T-helper 17 cell (primary cell): ENCODE results near the gene CSNK1G1. TPM values are rescaled to one million over a fixed set of nuclear protein-coding genes. Genes with fewer than 3 reads are reported as not detected.

Source experiments
- ATAC-seq: fragments of 150-1000 bp; cut with Tn5 transposase; 2 replicates; pipeline ENCODE4 v1.10.0; 2021; ENCODE audit warnings: mild to moderate bottlenecking, moderate library complexity
- DNase-seq, 3 donors: peaks; one replicate each; pipeline versions ENCODE4 v3.0.0 to v3.0.0-alpha.2; 2020 to 2021
- H3K9me3 ChIP-seq: one replicate; pipeline ENCODE4 v1.7.0; 2013; ENCODE audit warnings: low read length, mild to moderate bottlenecking; ENCODE audit not compliant: control insufficient read depth, poor library complexity, severe bottlenecking
- H3K27ac Mint-ChIP-seq: one replicate; pipeline ENCODE4 v1.8.0; 2022; ENCODE audit warnings: mild to moderate bottlenecking, moderate library complexity, mixed read lengths
- H3K27me3 Mint-ChIP-seq: one replicate; pipeline ENCODE4 v1.8.0; 2022; ENCODE audit warnings: mixed read lengths
- H3K36me3 Mint-ChIP-seq: one replicate; pipeline ENCODE4 v1.8.0; 2022; ENCODE audit warnings: low read depth, mixed read lengths
- H3K4me1 Mint-ChIP-seq: one replicate; pipeline ENCODE4 v1.8.0; 2022; ENCODE audit warnings: mild to moderate bottlenecking, mixed read lengths
- H3K4me3 Mint-ChIP-seq: one replicate; pipeline ENCODE4 v1.8.0; 2022; ENCODE audit warnings: mild to moderate bottlenecking, moderate library complexity, mixed read lengths
- total RNA-seq, 4 donors: library from RNA in 2 of 4; stranded (reverse) in 2 of 4; gene quantifications; one replicate each; pipeline ENCODE4 v1.2.3 and lab custom pipeline; 2022 to 2026

The CSNK1G1 gene
- total RNA-seq, 2 donors from 2014 or later, result 23.2 to 25.5 TPM

DNA sequence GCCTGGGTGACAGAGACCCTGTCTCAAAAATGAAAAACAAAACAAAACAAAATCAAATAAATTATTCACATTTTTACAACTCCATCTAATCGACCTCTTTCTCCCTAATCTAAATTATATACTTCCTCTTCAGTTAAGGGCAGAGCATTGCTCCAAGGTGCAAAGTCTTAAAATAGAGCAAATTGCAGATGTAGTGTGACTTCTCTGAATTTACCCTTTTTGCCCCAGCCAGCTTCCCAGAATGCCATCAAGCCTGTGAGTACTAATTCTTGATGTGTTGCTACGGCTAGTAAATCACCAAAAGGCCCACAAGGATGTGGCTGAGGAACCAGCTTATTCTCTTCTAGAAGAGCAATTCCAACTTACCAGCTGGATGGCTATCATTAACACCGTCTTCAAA, 139.8 kb downstream of the CSNK1G1 start:
- H3K4me1 Mint-ChIP-seq, result peaks cover 3% of the 10 kb centered on the region

DNA sequence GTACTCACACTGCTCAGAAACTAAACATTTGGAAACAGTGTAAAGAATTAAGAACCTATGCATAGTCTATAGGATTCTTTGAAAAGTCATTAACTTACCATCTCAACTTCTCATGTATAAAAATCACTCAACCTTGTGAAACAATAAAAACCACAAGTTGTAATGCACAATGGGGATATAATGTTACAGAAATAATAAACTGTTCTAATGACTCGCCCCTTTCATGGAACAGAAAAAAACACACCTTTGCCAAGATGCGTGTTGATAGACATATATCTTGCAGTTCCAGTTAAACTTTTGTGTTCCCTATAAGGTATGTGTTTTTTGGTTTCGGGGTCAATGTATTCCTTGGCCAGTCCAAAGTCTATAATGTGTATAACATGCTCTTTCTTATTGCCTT, 142.3 kb downstream of the CSNK1G1 start:
- ATAC-seq, result no peak
- DNase-seq, result no peak
- Mint-ChIP-seq H3K36me3 (no peaks in the 10 kb centered on the region), H3K4me3 (no peak overlapping the region), H3K4me1 (peaks cover 3% of the 10 kb centered on the region), H3K27ac (no peak overlapping the region), H3K27me3 (no peaks in the 10 kb centered on the region)
- no peaks in the 10 kb centered on the region for H3K9me3 ChIP-seq

More for the DNA sequence above, 139.8 kb downstream of the CSNK1G1 start:
- ATAC-seq, result no peak
- H3K9me3 ChIP-seq, result no peaks in the 10 kb centered on the region
- H3K4me3 Mint-ChIP-seq, result no peak overlapping the region
- H3K27ac Mint-ChIP-seq, result no peak overlapping the region
- DNase-seq, result no peak
- H3K36me3 Mint-ChIP-seq, result no peaks in the 10 kb centered on the region
- no peaks in the 10 kb centered on the region for H3K27me3 Mint-ChIP-seq

DNA sequence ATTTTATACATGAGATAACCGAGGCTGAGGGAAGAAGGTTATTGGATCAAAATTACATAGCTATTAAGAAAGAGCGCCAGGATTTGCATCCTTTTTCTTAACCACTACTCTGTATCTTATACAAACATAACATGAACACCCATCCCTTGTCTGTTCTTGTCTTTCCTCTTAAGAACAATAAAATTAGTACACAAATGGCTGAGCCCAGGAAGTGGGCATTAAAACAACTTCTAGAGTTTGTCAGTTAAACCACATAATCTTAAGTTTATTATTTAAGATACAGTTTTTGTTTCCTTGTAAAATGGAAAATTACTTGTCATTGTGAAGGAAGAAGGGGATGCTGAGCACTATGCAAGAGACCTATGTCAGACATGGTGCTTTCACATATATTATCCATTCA, 144.3 kb downstream of the CSNK1G1 start:
- H3K9me3 ChIP-seq, result no peaks in the 10 kb centered on the region
- DNase-seq (no peak), ATAC-seq (no peak)
- peaks cover 3% of the 10 kb centered on the region for H3K36me3 Mint-ChIP-seq
- H3K4me3 Mint-ChIP-seq, result no peak overlapping the region
- no peaks in the 10 kb centered on the region for H3K27me3 Mint-ChIP-seq
- H3K27ac Mint-ChIP-seq, result no peak overlapping the region
- H3K4me1 Mint-ChIP-seq, result peaks cover 3% of the 10 kb centered on the region

DNA sequence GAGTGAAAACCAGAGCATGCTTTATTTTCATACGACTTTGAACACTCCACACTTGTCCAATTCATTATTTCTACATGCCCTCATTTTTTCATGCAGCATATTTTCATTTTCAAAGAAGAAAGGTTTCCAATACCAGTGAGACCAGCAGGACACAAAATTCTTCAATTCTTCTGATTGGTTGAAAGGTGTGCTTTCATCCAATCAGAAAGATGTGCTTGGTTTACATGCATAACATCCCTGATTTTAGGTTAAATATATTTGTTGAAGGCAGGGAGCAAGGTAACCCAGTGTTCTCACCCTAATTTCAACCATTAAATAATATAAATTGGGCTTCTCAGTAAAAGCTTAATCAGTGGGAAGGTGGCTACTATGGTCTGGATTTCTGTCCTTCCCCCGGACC, 145.6 kb downstream of the CSNK1G1 start:
- H3K9me3 ChIP-seq, result no peaks in the 10 kb centered on the region
- Mint-ChIP-seq H3K27ac (no peak overlapping the region), H3K4me1 (peaks cover 3% of the 10 kb centered on the region), H3K4me3 (no peak overlapping the region), H3K27me3 (no peaks in the 10 kb centered on the region), H3K36me3 (peaks cover 3% of the 10 kb centered on the region)
- DNase-seq (no peak), ATAC-seq (no peak)

DNA sequence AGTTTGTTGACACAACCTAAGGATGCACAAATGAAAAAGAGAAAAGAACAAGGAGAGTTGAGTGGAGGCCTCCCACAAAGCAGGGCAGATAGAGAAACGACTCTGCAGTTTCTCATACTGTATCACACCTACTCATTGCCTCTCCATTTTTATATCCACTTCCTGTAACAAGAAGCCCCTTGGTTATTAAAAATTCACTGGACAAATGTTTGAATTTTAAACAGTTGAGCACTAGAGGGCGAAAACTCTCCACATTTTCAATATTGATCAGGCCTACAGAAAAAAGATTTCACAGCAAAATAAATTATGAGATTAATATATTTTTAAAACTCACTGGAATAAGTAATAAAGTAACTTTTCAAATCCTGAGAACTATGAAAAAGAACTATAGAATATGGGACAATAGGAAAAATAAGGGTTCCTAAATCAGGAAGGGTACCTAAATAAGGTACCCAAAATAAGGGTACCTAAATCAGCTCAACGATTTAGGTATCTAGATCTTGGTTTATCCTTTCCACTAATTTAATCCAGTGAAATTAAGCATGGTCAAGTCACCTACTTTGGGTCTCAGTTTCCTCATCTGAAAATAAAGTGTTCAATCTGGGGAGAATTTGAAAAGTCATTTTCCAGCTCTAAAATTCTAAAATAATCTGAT, 146.2 kb downstream of the CSNK1G1 start:
- Mint-ChIP-seq H3K27me3 (no peaks in the 10 kb centered on the region), H3K4me3 (no peak overlapping the region), H3K4me1 (peaks cover 3% of the 10 kb centered on the region), H3K27ac (no peak overlapping the region), H3K36me3 (peaks cover 3% of the 10 kb centered on the region)
- DNase-seq (no peak), ATAC-seq (no peak)
- no peaks in the 10 kb centered on the region for H3K9me3 ChIP-seq

DNA sequence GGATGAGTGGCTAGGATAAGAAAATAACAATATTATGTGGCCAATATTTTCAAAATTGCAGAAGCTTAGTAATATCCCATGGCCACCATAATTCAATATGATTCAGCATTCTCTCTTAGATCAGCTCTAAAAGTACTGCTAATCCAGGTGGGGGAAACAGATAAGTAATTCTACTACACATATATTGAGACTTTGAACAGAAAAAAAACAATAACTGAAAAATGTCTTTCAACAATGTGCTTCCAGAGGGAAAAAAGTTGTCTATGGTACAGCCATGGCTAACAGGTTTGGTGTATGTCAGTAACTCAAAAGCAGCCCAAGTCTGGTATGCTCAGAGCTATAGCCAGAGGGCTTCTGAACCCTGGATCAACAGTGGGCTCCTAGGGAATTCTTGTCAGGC, 150.8 kb downstream of the CSNK1G1 start:
- H3K9me3 ChIP-seq, result no peaks in the 10 kb centered on the region
- no peak for ATAC-seq
- Mint-ChIP-seq H3K4me1 (no peaks in the 10 kb centered on the region), H3K4me3 (no peak overlapping the region), H3K36me3 (peaks cover 3% of the 10 kb centered on the region), H3K27ac (no peak overlapping the region), H3K27me3 (no peaks in the 10 kb centered on the region)
- DNase-seq, result no peak

DNA sequence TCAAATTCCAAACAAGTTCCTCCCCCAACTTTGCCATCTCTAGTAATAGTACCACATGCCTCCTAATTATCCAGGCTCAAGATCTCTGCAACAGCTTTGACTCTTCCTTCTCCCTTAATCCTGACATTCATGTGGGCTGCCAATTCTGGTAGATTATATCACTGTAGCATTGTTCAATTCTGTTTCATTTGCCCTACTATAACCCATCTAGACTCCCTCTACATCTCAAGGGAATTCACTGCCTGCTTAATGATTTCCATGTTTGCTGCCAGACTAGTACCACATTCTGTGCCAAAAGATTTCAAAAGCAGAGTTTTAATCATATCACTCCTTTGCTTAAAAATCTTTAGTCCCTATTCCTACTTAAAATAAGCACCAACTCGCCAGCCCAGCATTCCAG, 158.5 kb downstream of the CSNK1G1 start:
- Mint-ChIP-seq H3K27ac (no peak overlapping the region), H3K36me3 (peaks cover 9% of the 10 kb centered on the region), H3K4me3 (no peak overlapping the region), H3K27me3 (no peaks in the 10 kb centered on the region), H3K4me1 (peaks cover 5% of the 10 kb centered on the region)
- ATAC-seq, result no peak
- DNase-seq, result no peak
- H3K9me3 ChIP-seq, result no peaks in the 10 kb centered on the region

DNA sequence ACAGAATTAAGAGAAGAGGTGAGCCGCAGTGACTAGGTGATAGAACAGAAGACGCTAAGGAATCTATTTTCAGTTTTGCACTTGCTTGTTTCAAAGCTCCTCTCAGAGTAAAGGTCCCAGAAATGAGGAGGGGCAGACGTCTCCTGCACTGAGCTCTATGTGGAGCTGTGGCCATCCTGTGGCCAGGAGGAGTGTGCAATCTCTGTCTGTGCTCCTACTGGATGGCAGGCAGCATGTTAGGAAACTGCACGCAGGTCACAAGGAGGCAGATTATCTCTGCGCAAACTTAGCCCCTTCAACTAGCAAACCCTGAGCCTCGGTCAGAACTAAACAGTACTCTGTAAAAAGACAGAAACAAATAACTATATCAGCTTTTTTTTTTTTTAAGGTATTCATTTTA, 162.0 kb downstream of the CSNK1G1 start:
- Mint-ChIP-seq H3K4me3 (no peak overlapping the region), H3K27me3 (no peaks in the 10 kb centered on the region), H3K27ac (no peak overlapping the region), H3K36me3 (peaks cover 9% of the 10 kb centered on the region), H3K4me1 (peaks cover 8% of the 10 kb centered on the region)
- H3K9me3 ChIP-seq, result no peaks in the 10 kb centered on the region
- ATAC-seq (no peak), DNase-seq (no peak)

DNA sequence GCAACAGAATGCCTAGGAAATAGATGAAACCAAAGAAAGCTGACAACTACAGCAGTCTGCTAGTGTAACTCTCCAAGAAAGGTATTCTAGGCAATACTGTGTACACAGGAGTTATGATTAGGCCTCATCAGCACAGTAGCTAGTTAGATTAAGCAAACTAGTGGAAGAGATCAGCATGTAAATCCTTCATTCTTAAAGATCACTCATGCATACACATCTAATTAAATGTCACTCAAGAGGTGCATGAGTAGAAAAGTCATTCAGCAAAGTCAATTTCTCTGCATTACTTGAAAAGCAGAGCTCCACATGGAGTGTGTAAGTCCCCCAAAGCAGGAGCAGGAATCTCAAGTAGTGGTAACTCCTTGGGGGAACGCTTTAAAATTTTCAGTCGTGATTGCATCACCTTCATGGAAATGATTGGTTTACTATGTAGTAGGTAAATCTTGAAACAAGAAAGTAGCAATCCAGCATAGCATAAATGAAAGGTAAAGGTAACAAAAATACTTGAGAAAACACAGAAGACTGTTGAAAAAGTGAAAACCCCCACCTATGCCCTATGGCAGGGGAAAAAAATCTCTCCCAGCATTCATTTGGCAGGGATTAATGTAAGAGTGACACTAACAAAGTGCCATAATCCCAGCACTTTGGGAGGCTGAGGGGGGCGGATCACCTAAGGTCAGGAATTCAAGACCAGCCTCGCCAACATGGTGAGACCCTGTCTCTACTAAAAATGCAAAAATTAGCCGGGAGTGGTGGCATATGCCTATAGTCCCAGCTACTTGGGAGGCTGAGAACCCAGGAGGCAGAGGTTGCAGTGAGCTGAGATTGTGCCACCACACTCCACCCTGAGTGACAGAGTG, 163.8 kb downstream of the CSNK1G1 start:
- H3K36me3 Mint-ChIP-seq, result peaks cover 6% of the 10 kb centered on the region

DNA sequence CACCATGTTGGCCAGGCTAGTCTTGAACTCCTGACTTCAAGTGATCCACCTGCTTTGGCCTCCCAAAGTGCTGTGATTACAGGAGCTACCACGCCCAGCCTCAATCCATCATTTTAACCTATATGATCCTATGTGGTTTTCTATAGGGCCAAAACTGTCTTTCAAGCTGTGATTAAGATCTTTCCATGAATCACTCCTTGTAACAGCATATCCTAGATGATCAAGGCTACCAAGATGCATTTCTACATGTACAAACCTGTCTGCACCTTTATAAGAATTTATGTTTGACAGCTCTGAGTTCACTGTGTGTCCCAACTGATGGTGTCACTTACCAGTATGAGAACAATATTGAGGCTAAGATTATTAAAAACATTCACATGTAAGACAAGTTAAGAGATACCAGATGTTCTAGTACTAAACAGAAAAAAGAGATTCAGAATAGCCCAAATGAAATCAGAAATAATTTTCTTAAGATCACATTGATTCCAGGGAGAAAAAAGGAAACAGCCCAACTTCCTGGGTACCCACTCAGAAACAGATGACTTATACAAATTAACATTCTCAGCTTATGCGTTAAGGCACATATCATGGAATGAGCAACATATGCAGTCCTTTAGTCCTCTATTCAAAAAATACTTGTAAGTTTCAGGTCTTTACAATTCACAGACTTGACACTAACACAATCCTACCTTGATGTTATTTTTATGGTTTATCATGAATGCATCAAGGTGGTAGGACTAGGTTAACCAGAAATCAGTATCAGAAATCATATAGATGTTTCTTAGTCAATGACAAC, 168.4 kb downstream of the CSNK1G1 start:
- no peaks in the 10 kb centered on the region for H3K9me3 ChIP-seq
- Mint-ChIP-seq H3K27ac (peak overlapping the region; percentile 56), H3K27me3 (no peaks in the 10 kb centered on the region), H3K4me1 (peaks cover 3% of the 10 kb centered on the region), H3K4me3 (no peak overlapping the region), H3K36me3 (no peaks in the 10 kb centered on the region)
- no peak for ATAC-seq
- DNase-seq, result no peak

More for the DNA sequence above, 163.8 kb downstream of the CSNK1G1 start:
- ATAC-seq (no peak), DNase-seq (no peak)
- Mint-ChIP-seq H3K4me3 (no peak overlapping the region), H3K4me1 (peaks cover 6% of the 10 kb centered on the region), H3K27ac (no peak overlapping the region), H3K27me3 (no peaks in the 10 kb centered on the region)
- no peaks in the 10 kb centered on the region for H3K9me3 ChIP-seq

DNA sequence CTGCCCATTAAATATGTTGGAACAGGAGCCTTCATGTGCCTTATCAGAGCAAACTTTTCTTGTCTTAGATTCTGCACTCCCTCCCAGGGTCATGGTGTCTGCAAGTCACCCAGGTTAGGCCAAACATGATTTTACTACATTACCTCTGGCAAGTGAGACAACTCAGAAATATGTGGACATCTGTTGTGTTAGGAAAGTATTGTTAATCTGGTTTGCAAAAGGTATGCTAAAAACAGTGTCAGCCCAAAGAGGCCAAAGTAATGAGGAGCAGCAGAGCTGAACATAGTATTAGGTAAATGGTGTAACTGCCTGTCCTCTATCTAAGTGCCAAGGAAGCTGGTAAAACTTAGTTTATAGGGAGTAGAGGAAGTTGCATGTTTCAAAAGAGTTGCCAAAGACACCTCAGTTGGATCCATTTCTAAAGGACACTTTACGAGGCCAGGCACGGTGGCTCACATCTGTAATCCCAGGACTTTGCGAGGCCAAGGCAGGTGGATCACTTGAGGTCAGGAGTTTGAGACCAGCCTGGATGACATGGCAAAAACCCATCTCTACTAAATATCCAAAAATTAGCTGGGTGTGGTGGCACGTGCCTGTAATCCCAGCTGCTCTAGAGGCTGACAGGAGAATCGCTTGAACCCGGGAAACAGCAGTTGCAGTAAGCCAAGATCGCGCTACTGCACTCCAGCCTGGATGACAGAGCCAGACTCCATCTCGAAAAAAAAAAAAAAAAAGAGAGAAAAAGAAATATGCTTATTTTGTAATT, 170.6 kb downstream of the CSNK1G1 start:
- Mint-ChIP-seq H3K36me3 (peaks cover 2% of the 10 kb centered on the region), H3K27ac (no peak overlapping the region), H3K27me3 (no peaks in the 10 kb centered on the region), H3K4me3 (no peak overlapping the region), H3K4me1 (peaks cover 3% of the 10 kb centered on the region)
- no peak for ATAC-seq
- H3K9me3 ChIP-seq, result no peaks in the 10 kb centered on the region
- no peak for DNase-seq

DNA sequence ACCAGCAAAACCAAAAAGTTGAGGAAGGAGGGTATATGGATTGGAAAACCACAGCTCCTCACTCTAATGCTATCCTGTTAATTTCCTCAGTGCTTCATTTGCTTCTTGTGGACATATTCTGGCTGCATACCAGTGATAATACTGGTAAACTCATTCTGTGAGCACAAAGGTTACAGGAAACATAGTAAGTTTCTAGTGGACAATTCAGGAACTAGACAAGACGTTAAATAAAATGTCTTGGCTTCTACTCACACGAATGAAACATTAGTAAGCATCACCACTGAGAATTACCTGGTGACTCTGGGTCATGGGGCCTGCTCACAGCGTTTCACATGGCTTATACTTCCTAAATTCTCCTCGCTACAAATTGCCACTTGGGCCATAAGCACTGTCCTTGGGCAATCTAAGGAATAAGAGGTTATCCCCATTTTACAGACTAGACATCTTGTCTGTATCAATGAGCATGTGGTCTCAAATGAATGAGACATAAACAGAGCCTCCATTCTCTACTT, 173.1 kb downstream of the CSNK1G1 start:
- ATAC-seq (no peak), DNase-seq (no peak)
- Mint-ChIP-seq H3K27me3 (no peaks in the 10 kb centered on the region), H3K4me1 (no peaks in the 10 kb centered on the region), H3K36me3 (peaks cover 2% of the 10 kb centered on the region), H3K4me3 (no peak overlapping the region), H3K27ac (no peak overlapping the region)
- H3K9me3 ChIP-seq, result no peaks in the 10 kb centered on the region
